GM12878 (cell line): ENCODE data around the gene CDSN. TPM values are rescaled to one million over a fixed set of nuclear protein-coding genes. Genes with fewer than 3 reads are reported as not detected.

Experiments used
- CBX5 ChIP-seq: sonication (generic); IDR thresholded peaks from 2 replicates; pipeline ENCODE4 v1.6.1; 2016; ENCODE audit warnings: low read depth, moderate library complexity, mild to moderate bottlenecking, inconsistent platforms
- CTCF ChIP-seq, 3 experiments: IDR thresholded peaks in 2 of 3; conservative IDR thresholded peaks in 1 of 3; 2 replicates each; pipeline ENCODE4 v1.5.1; 2011; ENCODE audit warnings: low read depth in 3 of 3, low read length in 3 of 3, mild to moderate bottlenecking in 3 of 3, control low read depth in 2 of 3, moderate library complexity in 2 of 3, inconsistent platforms in 1 of 3, mixed read lengths in 1 of 3; ENCODE audit not compliant: control insufficient read depth in 2 of 3, insufficient read depth in 1 of 3; ENCODE audit errors: extremely low read depth in 1 of 3
- MTA3 ChIP-seq: IDR thresholded peaks from 2 replicates; pipeline ENCODE4 v1.6.1; 2012; ENCODE audit warnings: low read length, inconsistent platforms, borderline replicate concordance
- NR2F1 ChIP-seq: fragments of 450-650 bp; conservative IDR thresholded peaks from 2 replicates; pipeline ENCODE4 v1.6.1; 2017; ENCODE audit warnings: mild to moderate bottlenecking
- POLR2A ChIP-seq: IDR thresholded peaks from 2 replicates; pipeline ENCODE4 v1.6.1; 2011; ENCODE audit warnings: low read depth, mild to moderate bottlenecking, low read length
- PRDM15 ChIP-seq: fragments of 450-650 bp; formaldehyde crosslinking; IDR thresholded peaks from 2 replicates; pipeline ENCODE4 v1.4.0; 2020; ENCODE audit warnings: mild to moderate bottlenecking, moderate library complexity
- polyA plus RNA-seq, 11 experiments: library from polyadenylated mRNA; depleted of rRNA in 4 of 11; unstranded in 6 of 11; stranded (reverse) in 5 of 11; fragments of >200 nt; fragmentation: Nextera tagmentation in 4 of 11; fragmentation: Illumina TruSeq in 1 of 11; extraction: Ambion mirVana in 4 of 11; extraction: Trizol in 1 of 11; gene quantifications; 1 replicate in 1 of 11; 2 replicates in 10 of 11; pipeline versions ENCODE4 v1.2.1 to v1.2.3, GENCODE V29; 2011 to 2016; ENCODE audit warnings: inconsistent platforms in 2 of 11, missing spikeins in 2 of 11, low read depth in 1 of 11
- total RNA-seq, 4 experiments: library from RNA; depleted of rRNA in 3 of 4; stranded (reverse); fragments of >200 nt in 3 of 4; fragmentation: Illumina TruSeq in 1 of 4; extraction: Trizol in 1 of 4; gene quantifications; 2 replicates each; pipeline versions ENCODE4 v1.2.1 to v1.2.3, GENCODE V29; 2013 to 2021

The CDSN gene
- total and polyA plus RNA-seq, 10 of the 15 experiments (the other 5 are each of a cell fraction or from before 2014, with no cell fraction given): 0.01 TPM; not detected in 9

- TF ChIP-seq CTCF (IDR thresholded peaks at IDR 0.05 in 2 of 3, conservative IDR thresholded peaks at IDR 0.05 in 1 of 3; ENCODE audit: control insufficient read depth in 2 of 3, extremely low read depth in 1 of 3, insufficient read depth in 1 of 3, low read depth in 3 of 3, low read length in 3 of 3): peak; percentile 80 to 90 (median 82)
- TF ChIP-seq PRDM15 (CRISPR knock-in tag): no peak
- TF ChIP-seq POLR2A: no peak
- TF ChIP-seq MTA3: no peak
- no peak for TF ChIP-seq CBX5
- TF ChIP-seq NR2F1: no peak
These were observed 7.9 kb upstream of the CDSN start (continued) for GRCh38 chr6:31128093-31128676.
